DND-41 (cell line): ENCODE data around the gene TNS3.

Experiments
- CTCF ChIP-seq: IDR thresholded peaks from 2 replicates; pipeline ENCODE4 v1.5.1; 2012; ENCODE audit warnings: borderline replicate concordance, low read length, moderate library complexity, mild to moderate bottlenecking; ENCODE audit not compliant: poor library complexity, severe bottlenecking; ENCODE audit errors: extremely low read depth
- EZH2 ChIP-seq: IDR thresholded peaks from 3 replicates; pipeline ENCODE4 v1.6.1; 2012; ENCODE audit warnings: borderline replicate concordance, low read depth, mild to moderate bottlenecking, moderate library complexity, low read length, inconsistent platforms; ENCODE audit not compliant: severe bottlenecking

GRCh38 chr7:47452295-47452694, 129.6 kb downstream of the TNS3 start:
- TF ChIP-seq CTCF (no peak), EZH2 (no peak)
